ENCODE data around the gene INIP.

DNA sequence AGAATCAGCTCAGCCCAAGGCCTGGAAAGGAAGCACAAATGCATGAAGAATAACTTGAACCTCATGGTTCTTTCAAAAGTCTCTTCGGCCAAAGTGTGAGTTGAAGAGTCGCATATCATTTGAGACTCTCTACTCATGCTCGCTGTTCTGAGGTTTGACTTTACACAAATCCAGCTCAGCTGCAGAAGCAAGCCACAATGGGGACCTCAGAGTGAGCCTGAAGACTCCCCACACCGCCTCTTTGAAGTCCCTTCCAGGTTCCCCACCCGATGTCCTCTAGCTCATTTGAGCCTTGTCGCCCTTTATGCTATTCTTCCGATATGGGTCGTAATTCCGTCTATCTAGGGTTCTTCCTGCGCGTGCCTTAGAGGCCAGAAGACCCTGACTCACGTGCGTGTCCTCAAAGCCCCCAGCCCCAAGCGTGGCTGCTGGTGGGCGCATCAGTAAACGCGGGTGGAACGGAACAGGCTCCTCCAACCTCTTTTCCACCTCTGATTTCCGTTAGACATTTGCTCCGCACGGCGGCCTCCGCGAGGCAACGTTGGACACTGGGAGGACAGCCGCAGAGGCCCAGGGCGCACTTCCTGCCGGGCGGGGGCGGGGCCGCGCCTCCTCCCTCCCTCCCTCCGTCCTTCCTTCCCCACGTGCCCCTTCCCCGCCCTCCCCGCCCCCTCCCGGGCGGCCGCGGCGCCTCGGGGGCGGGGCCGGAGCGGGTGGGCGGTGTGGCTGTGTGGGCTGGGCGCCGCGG lies 32.3 kb upstream of the INIP start, which contains the start of gene SNX30:
- TF ChIP-seq, protein P1, sequence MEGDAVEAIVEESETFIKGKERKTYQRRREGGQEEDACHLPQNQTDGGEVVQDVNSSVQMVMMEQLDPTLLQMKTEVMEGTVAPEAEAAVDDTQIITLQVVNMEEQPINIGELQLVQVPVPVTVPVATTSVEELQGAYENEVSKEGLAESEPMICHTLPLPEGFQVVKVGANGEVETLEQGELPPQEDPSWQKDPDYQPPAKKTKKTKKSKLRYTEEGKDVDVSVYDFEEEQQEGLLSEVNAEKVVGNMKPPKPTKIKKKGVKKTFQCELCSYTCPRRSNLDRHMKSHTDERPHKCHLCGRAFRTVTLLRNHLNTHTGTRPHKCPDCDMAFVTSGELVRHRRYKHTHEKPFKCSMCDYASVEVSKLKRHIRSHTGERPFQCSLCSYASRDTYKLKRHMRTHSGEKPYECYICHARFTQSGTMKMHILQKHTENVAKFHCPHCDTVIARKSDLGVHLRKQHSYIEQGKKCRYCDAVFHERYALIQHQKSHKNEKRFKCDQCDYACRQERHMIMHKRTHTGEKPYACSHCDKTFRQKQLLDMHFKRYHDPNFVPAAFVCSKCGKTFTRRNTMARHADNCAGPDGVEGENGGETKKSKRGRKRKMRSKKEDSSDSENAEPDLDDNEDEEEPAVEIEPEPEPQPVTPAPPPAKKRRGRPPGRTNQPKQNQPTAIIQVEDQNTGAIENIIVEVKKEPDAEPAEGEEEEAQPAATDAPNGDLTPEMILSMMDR (IDR thresholded peaks at IDR 0.05; ENCODE audit: low read depth, low read length, poor library complexity, severe bottlenecking) = no peak
- TF ChIP-seq EZH2phosphoT487 (IDR thresholded peaks at IDR 0.05; ENCODE audit: borderline replicate concordance, low read length) = no peak

Data from DOHH2 (cell line).